Stimulated activated CD4-positive, alpha-beta T cell treated with anti-CD3 and anti-CD28 coated beads, Interleukin-1b, Interleukin-23, amount 100 ng/mL, for 4 hours (primary cell): Measurements from ENCODE around the gene NPAS2.

Experiments used
- DNase-seq, 2 donors: peaks; one replicate each; pipeline ENCODE4 v3.0.0-alpha.2; 2020; ENCODE audit warnings: low read depth in 2 of 2

The NPAS2 gene

DNA sequence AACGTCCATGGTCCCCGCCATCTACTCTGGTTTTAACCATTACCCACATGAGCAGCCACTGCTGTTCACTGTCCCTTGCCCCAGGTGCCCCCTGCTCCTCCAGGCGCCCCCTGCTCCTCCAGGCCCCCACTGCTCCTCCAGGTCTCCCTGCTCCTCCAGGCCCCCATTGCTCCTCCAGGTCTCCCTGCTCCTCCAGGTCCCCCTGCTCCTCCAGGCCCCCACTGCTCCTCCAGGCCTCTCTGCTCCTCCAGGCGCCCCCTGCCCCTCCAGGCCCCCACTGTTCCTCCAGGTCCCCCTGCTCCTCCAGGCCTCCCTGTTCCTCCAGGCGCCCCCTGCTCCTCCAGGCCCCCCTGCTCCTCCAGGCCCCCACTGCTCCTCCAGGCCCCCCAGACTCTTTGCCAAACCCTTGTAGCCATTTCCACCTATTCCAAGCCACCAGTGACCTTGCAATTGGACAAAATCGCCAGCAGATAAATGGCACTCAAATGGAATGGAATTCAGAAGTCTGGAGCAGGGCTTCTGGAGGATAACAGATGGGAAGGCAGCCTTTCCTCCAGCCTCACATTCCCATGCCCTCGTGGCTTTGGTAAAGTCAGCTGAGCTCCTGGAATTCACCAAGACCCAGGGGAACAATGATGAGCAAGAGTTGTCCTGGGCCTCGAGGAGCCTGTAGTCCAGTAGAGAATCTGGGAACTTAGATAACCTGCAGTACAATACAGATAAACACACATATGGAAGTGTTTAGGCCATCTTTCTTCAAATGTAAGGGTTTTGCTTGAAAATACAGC lies 168.9 kb downstream of the NPAS2 start:
- DNase-seq = no peak

GRCh38 chr2:100989666-100990065 lies 169.7 kb downstream of the NPAS2 start:
- no peak for DNase-seq

- no peak for DNase-seq
These were observed 170.2 kb downstream of the NPAS2 start for GRCh38 chr2:100990166-100990565.

GRCh38 chr2:100990650-100991403 lies 170.9 kb downstream of the NPAS2 start:
- no peak for DNase-seq

GRCh38 chr2:100991404-100991773 lies 171.4 kb downstream of the NPAS2 start:
- DNase-seq = no peak

- no peak for DNase-seq
These were observed 172.3 kb downstream of the NPAS2 start for GRCh38 chr2:100992262-100992661.

DNA sequence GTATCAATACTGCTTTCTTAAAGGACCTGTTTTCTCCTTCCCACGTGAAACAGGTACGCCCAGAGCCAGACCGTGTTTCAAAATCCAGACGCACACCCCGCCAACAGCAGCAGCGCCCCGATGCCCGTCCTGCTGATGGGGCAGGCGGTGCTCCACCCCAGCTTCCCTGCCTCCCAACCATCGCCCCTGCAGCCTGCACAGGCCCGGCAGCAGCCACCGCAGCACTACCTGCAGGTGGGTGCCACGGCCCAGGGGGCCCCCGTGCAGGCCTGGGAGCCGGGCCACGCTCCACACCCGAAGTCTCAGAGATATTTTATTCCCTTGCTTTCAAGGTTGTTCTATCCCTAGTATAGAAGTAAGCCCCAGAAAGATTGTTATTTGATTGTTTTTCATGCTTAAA lies 173.4 kb downstream of the NPAS2 start:
- DNase-seq = no peak

GRCh38 chr2:100995309-100996075 lies 175.6 kb downstream of the NPAS2 start:
- DNase-seq = no peak

DNA sequence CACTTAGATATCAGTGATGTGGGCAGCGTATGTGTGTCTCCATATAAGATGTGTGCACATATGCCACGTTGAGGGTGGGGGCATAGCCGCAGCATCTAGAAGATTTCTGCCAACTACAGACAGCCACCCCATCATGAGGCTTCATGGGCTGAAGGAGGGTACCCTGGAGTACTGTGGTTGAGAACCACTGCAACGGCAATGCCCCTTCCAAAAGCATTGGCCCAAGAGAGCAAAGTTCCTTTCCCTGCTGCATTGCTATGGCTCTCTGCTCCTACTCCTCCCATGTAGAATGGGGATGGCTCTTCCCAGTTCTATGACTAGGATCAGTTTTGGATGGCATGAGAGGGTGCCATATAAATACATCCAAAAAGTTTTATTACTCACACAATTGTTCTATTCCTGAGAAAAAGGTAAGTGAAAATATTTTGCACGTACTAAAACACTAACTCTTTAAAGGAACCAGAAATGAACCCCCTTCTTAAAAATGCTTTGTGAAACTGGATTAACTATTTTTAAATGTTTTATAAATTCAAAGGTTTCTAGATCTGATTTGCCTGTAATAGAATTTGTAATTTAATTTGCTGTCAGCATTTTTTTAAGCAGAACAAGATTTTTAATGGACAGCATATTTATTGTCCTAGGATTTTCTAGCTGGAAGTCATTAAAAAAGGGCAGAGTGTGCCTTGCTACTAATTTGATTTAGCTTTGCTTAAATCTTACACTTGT lies 177.7 kb downstream of the NPAS2 start:
- no peak for DNase-seq

GRCh38 chr2:100998235-100998573 lies 178.3 kb downstream of the NPAS2 start:
- no peak for DNase-seq

- DNase-seq = no peak
These were observed 180.1 kb downstream of the NPAS2 start for GRCh38 chr2:100999995-101000394.

DNA sequence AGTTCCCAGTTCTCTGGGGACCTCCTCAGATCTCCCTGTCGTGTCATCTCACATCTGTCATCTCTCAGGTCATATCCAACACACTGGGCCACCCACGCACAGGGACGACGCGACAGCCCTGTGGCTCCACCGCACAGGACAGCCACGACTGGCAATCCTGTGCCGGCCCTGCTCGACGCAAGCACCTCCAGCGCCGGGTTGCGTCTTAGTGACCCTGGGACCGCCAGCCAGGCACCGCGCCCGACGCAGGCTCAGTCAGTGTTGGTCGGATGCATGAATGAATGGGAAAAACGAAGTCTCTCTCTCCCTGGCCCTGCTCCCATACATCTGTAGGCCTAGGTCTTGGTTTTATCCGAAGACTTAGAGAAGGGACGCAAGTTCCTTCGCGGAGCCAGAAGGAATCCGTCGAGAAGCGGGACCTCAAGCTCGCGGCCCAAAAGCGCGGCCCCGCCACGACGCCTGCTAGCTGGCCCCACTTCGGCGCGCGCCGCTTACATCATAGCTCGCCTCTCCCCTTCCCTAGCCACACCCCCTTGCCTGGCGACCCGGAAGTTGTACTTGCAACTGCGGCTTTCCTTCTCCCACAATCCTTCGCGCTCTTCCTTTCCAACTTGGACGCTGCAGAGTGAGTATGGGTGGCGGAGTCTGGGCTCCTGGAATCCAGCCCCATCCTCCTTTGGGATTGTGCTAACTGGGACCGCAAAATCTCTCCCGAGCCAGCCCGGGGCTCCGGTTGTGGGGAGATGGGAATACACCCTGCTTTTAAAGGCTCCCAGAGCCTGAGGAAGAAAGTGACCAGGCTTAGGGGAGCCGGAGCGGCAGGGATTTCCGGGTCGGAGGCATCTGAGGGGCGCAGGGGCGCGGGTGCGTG lies 182.0 kb downstream of the NPAS2 start, which contains the start of gene RPL31:
RPL31 (plus strand) TSS at position 599 of the 871 bp plus-strand sequence. CDS start 413 bp downstream, outside the sequence.
- peak; percentile 91 to 94 for DNase-seq

DNA sequence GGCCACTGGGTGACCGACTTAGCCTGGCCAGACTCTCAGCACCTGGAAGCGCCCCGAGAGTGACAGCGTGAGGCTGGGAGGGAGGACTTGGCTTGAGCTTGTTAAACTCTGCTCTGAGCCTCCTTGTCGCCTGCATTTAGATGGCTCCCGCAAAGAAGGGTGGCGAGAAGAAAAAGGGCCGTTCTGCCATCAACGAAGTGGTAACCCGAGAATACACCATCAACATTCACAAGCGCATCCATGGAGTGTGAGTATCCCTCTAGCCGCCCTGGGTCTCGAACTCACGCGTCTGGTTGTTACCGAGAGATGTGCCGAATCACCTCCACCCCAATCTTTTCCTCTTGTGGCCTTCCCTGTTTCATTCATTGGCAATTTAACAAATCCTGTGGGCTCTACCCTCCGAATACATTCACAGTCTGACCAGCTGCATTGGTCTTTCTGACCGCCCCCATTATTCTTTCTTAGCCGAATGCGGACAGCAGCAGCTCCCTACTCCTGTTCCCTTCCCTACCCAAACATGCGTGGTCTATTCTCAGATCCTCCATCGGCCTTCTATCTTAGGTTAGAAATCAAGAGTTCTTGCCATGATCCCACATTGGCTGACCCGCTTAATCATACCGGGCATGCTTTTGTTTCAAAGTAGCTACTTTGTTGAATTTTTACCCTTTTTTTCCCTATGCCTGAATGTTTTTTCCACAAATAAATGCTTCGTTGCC lies 182.8 kb downstream of the NPAS2 start:
- DNase-seq = no peak

DNA sequence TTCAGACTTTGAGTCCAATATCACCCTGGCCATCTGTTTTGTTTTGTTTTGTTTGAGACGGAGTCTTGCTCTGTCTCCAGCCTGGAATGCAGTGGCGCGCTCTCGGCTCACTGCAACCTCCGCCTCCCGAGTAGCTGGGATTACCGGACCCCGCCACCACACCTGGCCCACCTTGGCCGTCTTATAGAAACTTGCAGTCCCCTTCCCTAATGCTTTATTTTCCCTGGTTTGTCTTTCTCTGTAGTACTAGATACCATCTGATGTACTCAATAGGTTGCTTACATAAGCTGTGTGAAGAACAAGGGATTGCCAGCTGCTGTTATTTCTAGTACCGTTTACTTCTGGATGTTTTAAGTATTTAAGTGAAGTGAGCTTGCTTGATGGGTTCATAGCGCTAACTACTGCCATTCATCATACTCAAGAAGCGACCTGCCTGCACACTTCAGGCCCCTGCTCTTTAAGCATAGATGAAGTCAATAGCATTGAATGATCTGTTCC lies 183.4 kb downstream of the NPAS2 start:
- no peak for DNase-seq

DNA sequence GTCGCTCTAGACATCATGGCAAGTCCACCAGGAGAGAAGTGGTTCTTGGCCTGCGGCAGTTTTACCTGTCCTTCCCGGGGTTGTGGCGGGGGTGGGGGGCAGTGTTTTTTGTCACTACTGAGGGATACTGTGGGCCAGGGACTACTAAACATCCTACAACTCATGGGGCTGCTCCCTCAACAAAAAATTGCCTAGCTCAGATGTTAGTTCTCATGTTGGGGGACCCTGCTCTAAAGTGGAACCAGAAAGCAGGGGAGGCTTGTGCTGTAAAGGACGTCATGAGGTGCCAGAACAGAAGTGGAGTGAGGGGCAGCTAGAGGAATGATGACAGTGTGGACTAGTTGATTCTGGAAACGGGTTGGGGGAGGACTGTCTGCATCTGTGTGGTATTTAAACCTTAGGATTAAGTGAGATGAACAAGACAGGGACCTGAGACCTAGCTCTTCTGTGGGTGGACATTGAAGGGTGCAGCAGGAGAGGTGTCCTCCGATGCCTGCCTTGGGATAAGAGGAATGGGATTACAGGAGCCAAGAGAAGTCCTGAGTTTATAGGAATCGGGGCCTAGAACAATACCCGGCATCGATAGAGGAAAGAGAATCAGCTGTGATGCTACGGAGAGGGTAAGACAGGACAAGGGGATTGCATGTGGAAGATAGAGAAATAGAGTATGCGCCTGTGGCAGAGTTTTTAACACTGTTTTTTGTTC lies 184.8 kb downstream of the NPAS2 start:
- no peak for DNase-seq

DNA sequence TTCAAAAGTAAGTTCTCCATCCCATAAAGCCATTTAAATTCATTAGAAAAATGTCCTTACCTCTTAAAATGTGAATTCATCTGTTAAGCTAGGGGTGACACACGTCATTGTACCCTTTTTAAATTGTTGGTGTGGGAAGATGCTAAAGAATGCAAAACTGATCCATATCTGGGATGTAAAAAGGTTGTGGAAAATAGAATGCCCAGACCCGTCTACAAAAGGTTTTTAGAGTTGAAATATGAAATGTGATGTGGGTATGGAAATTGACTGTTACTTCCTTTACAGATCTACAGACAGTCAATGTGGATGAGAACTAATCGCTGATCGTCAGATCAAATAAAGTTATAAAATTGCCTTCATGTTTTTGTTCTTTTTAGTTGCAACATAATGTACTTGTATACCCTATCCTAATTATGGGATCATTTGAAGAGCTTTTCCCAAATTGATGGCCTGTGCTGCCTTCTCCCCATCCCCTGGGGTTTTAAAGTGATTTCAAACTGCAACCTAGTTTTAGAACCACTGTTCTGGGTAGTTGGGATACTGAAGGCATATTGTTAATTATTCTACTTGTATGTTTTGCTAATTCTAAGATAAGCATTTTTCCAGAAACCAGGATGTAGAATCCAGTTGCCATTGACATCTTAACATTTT lies 186.3 kb downstream of the NPAS2 start:
- no peak for DNase-seq

- DNase-seq = no peak
These were observed 187.7 kb downstream of the NPAS2 start for GRCh38 chr2:101007415-101008345.

DNA sequence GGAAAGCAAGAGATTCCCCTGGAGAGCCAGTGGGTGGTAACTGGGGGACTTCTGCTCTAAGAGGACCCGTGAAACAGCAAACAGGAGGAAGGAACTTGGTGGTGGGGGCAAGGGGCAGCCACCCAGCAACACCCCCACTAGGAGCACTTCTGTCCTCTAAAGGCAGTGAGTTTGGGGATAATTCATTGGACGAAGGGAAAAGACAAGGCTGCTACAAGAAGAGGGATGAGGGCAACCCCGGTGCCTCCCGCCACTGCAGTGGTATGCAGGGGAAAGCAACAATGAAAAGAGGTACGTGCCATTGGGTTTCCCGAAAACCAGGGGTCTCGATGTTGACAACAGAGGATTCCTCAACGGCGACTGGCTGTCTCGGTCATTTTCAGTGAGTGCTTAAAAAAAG lies 191.2 kb downstream of the NPAS2 start:
- no peak for DNase-seq
